Measurements from ENCODE around the gene ESYT3. TPM values are rescaled to one million over a fixed set of nuclear protein-coding genes. Genes with fewer than 3 reads are reported as not detected.

ESYT3 gene
- total RNA-seq, 4 donors from 2014 or later, result 28.9 to 39.0 (median 33.5) TPM

DNA sequence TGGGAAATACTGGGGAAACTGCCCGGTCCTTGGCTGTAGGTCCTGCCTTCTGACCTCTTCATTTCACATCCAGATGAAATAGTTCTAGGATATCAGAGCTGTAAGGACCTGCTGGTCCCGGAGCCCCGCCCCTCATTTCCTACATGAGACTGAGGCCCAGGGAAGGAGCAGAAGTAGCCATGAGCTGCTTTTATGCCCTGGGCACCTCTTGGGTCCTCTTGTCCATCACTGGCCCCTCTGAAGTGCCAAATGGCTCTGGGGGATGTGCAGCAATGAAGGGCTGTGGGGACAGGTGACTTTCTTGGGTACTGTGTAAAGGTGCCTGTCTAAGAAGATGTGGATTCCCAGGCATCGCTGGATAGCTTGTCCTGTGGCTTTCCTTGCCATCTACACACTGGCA, 40.3 kb upstream of the ESYT3 start:
- DNase-seq (ENCODE audit: low spot score in 2 of 2), result peak in 1 of 2 donors; percentile 35
- Histone ChIP-seq H3K4me3 (no peak overlapping the region), H3K36me3 (no peaks in the 10 kb centered on the region), H3K27ac (no peak overlapping the region), H3K27me3 (no peaks in the 10 kb centered on the region), H3K4me1 (peaks cover 14% of the 10 kb centered on the region), H3K9me3 (no peaks in the 10 kb centered on the region)
- WGBS, result 98% methylated on average over 4 of the region's 4 CpGs
- TF ChIP-seq, protein P1, sequence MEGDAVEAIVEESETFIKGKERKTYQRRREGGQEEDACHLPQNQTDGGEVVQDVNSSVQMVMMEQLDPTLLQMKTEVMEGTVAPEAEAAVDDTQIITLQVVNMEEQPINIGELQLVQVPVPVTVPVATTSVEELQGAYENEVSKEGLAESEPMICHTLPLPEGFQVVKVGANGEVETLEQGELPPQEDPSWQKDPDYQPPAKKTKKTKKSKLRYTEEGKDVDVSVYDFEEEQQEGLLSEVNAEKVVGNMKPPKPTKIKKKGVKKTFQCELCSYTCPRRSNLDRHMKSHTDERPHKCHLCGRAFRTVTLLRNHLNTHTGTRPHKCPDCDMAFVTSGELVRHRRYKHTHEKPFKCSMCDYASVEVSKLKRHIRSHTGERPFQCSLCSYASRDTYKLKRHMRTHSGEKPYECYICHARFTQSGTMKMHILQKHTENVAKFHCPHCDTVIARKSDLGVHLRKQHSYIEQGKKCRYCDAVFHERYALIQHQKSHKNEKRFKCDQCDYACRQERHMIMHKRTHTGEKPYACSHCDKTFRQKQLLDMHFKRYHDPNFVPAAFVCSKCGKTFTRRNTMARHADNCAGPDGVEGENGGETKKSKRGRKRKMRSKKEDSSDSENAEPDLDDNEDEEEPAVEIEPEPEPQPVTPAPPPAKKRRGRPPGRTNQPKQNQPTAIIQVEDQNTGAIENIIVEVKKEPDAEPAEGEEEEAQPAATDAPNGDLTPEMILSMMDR (IDR thresholded peaks at IDR 0.05), result no peak
- TF ChIP-seq POLR2A (IDR thresholded peaks at IDR 0.05) (no peak), EP300 (IDR thresholded peaks at IDR 0.05) (no peak), POLR2AphosphoS5 (IDR thresholded peaks at IDR 0.05) (no peak)

DNA sequence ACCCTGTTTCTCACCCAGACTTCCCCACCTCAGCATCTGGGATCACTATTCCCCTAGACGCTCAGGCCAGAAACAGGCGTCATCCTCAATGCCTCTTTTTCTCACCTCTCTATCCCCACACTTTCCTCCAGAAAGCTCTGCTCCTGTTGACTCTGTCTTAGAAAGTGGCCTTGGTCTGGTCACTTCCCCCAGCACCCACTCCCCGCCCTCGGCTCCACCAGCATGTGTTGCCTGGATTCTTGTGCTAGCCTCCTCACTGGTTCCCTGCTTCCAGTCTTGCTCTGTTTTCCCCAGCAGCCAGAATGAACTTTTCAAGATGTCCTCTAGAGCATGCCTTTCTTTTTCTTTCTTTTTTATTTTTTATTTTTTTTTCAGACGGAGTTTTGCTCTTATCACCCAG, 39.7 kb upstream of the ESYT3 start:
- WGBS, result 96% methylated on average over 5 of the region's 5 CpGs
- H3K27ac ChIP-seq, result no peak overlapping the region
- TF ChIP-seq POLR2A (IDR thresholded peaks at IDR 0.05), result no peak
- TF ChIP-seq, protein P1 (IDR thresholded peaks at IDR 0.05), result no peak
- TF ChIP-seq EP300 (IDR thresholded peaks at IDR 0.05), result no peak
- TF ChIP-seq POLR2AphosphoS5 (IDR thresholded peaks at IDR 0.05), result no peak

DNA sequence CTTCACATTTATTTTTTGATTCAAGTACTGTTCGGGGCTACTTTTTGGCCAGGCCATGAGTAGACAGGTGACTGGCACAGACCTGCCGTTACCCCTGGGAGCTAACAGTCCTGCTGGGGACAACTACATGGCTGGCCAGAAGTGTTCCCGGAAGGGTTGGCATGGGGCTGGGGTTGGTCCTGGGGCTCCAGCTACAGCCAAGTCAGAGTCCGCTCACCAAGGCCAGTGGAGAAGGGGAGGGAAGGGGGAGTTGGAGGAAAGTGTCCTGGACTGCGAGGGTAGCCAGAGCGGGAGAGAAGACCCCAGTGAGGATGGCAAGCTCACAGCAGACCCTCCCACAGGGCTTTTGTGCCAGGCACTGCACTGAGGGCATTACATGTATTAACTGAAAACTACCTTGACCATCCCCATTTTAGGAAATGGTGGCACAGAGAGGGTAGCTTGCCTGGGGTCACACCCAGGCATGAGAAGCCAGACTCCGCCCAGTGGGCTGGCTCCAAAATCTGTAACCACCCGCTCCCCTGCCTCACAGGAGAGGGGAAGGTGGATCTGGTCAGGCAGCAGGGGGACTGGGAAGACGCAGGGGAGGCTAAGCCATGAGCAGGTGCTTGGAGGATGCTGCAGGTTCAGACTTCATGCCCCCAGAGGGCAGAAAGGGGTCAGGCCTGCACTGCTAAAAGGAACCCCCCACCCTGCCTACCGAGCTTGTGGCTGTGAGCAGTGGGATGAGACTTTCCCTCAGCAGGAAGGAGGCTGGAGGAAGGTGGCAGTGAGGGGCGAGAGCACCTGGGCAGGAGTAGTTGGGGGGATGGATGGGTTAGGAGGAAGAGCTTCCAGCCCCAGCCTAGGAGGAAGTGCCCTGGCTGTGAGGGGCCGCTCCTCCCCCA, 38.3 kb upstream of the ESYT3 start:
- H3K27me3 ChIP-seq, result no peaks in the 10 kb centered on the region
- WGBS, result 94% methylated on average over 12 of the region's 12 CpGs

More for the DNA sequence above, 39.7 kb upstream of the ESYT3 start:
- Histone ChIP-seq H3K36me3 (no peaks in the 10 kb centered on the region), H3K27me3 (no peaks in the 10 kb centered on the region), H3K4me3 (no peak overlapping the region), H3K9me3 (no peaks in the 10 kb centered on the region), H3K4me1 (peaks cover 11% of the 10 kb centered on the region)
- peak in 1 of 2 donors; percentile 50 for DNase-seq (ENCODE audit: low spot score in 2 of 2)

DNA sequence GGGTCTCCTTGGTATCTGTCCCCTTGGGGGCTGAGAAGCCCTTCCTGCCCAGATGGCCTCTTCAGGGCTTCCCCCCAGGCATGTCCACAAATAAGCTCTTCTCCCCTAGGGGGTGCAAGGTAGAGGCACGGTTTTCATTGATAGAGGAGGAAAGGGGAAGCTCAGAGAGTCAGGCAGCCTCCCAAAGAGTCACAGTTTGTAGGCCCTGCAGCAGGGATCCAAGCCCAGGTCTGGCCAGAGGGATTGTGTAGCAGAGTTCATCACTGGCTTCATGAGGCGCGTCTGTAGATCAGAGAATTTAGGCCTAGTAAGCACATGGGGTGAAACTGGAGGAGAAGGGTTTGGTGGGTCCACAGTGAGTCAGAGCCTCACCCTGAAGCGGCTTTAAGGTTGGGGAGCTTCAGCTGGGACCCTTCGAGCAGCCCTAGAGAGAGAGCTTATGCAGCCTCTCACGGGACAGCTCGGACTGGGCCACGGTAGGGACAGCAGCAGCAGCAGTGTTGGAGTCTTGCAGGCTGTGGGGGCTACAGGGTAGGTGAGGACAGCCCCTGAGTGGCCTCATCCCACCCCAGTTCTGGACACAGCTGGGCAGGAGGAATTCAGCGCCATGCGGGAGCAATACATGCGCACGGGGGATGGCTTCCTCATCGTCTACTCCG, 37.5 kb upstream of the ESYT3 start:
- Histone ChIP-seq H3K9me3 (no peaks in the 10 kb centered on the region), H3K36me3 (peaks cover 6% of the 10 kb centered on the region), H3K4me1 (no peaks in the 10 kb centered on the region), H3K4me3 (no peak overlapping the region), H3K27me3 (no peaks in the 10 kb centered on the region), H3K27ac (no peak overlapping the region)
- 94% methylated on average over 12 of the region's 14 CpGs for WGBS
- DNase-seq (ENCODE audit: low spot score in 2 of 2), result peak in 1 of 2 donors; percentile 65
- TF ChIP-seq POLR2AphosphoS5 (IDR thresholded peaks at IDR 0.05), result no peak
- TF ChIP-seq EP300 (IDR thresholded peaks at IDR 0.05), result no peak
- no peak for TF ChIP-seq POLR2A (IDR thresholded peaks at IDR 0.05)
- TF ChIP-seq, protein P1 (IDR thresholded peaks at IDR 0.05), result no peak

More for the DNA sequence above, 38.3 kb upstream of the ESYT3 start:
- peak in 1 of 2 donors; percentile 68 for DNase-seq (ENCODE audit: low spot score in 2 of 2)
- no peak overlapping the region for H3K27ac ChIP-seq
- no peaks in the 10 kb centered on the region for H3K9me3 ChIP-seq
- H3K36me3 ChIP-seq, result peaks cover 6% of the 10 kb centered on the region
- TF ChIP-seq POLR2AphosphoS5 (IDR thresholded peaks at IDR 0.05) (no peak), EP300 (IDR thresholded peaks at IDR 0.05) (no peak), POLR2A (IDR thresholded peaks at IDR 0.05) (no peak)
- TF ChIP-seq, protein P1 (IDR thresholded peaks at IDR 0.05), result no peak
- H3K4me1 ChIP-seq, result no peaks in the 10 kb centered on the region
- H3K4me3 ChIP-seq, result no peak overlapping the region

DNA sequence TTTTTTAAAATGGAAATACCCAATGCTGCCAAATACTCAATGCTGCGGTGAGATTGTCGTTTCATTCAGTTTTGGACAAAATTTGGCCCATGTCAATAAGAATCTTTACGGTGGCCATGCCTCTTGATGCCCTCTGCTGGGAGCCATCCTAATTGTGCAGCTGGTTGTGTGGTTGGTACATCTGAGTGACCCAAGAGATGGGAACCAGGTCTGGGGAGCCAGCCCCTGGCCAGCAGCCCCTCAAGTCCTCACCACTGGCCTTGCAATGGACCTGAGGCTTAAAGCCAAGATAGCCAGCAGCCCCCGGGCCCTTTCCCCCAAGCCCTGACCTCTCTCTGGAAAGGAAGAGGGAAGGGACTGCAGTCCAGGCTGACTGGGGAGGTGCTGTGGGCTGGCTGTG, 36.4 kb upstream of the ESYT3 start:
- no peak overlapping the region for H3K4me3 ChIP-seq
- peak in 1 of 2 donors; percentile 69 for DNase-seq (ENCODE audit: low spot score in 2 of 2)
- no peaks in the 10 kb centered on the region for H3K27me3 ChIP-seq
- peaks cover 7% of the 10 kb centered on the region for H3K36me3 ChIP-seq
- no peaks in the 10 kb centered on the region for H3K4me1 ChIP-seq
- no peak for TF ChIP-seq EP300 (IDR thresholded peaks at IDR 0.05)
- no peak for TF ChIP-seq POLR2A (IDR thresholded peaks at IDR 0.05)
- no peak for TF ChIP-seq POLR2AphosphoS5 (IDR thresholded peaks at IDR 0.05)
- TF ChIP-seq, protein P1 (IDR thresholded peaks at IDR 0.05), result no peak
- no peak overlapping the region for H3K27ac ChIP-seq
- H3K9me3 ChIP-seq, result no peaks in the 10 kb centered on the region
- 86% methylated on average over 3 of the region's 4 CpGs for WGBS

All from suprapubic skin (tissue), 4 donors.